ENCODE results near the gene KRTAP16-1. TPM values are rescaled to one million over a fixed set of nuclear protein-coding genes. Genes with fewer than 3 reads are reported as not detected.

KRTAP16-1 gene
- total RNA-seq, 1 donor = 0.21 TPM

DNA sequence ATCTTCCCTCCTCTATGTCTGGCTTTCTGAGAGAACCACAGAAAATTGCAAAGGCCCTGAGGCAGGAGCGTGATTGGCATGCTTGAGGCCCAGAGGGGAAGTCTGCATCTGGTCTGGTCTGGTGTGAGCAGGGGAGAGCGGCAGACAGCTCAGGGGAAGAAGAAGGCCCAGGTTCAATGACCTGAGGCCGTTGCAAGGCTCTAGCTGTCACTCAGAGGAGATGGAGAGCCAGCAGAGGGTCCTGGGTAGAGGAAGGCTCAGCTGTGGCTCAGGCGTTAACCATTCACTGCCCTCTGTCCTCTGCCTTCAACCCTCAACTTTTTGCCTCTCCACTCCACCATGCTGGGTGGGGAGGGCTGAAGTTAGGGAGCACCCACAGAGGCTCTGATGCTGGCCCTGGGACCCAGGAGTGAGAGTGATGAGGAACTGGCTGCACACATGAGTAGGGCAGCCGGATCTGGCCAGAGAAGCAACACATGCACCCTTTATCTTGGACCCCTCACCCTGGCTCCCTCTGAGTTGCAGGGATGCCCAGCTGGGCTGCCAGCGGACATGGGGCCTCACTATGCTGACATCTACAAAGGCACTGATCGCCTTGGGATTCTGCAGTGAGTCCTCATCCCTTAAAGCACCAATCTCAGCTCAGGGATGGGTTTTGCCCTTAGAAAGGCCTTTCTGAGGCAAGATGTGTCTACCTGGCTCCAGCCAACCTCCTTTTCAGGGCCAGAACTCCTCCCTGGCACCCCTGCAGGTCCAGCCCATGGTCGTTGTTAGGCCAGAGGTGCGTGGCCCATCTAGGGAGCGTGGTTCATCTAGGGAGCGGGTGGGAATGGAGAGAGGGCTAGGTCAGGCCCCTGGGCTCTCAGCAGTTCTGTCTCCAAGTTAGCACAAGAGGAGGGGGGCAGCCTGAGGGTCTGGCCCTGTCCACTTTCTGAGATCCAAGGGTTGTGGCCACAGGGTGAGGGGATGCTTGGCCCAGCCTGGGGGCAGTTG, 14.1 kb upstream of the KRTAP16-1 start:
- peaks cover 14% of the 10 kb centered on the region for H3K4me1 ChIP-seq (ENCODE audit: insufficient read depth, low read length)
- H3K9me3 ChIP-seq (ENCODE audit: low read depth, low read length) = no peaks in the 10 kb centered on the region
- H3K27me3 ChIP-seq (ENCODE audit: insufficient read depth, low read length) = no peaks in the 10 kb centered on the region
- no peak overlapping the region for H3K4me3 ChIP-seq (ENCODE audit: low read length)

DNA sequence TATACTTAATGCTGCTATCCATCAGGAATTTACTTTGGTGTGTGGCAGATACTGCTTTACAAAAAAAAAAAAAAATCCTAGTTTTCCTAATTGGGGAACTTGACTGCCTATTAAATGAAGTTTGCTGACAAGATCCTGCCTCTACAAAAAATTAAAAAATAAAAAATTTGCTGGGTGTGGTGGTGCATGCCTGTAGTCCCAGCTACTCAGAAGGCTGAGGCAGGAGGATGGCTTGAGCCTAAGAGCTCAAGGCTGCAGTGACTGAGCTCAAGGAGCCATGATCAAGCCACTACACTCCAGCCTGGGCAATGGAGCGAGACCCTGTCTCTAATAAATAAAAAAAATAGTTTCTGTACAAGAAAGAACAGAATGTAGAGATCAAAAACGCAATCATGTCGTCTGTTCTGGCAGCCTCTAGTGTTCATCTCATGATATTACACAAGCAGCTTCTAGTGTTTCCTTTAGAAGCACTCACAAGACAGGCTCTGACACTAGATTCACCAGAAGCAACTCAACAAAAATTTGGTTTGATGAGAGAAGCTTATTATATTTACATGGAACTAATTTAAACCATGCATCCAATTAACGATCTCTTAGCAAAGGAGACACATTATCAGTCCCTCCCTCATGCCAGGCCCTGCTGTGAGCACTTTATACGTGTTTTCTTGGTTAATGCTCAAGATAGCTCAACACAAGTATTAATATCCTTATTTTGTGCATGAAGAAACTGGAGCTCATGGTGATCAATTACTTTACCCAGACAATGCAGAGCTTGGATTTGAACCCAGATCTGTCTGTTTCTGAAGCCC, 13.2 kb upstream of the KRTAP16-1 start:
- no peak overlapping the region for H3K4me3 ChIP-seq (ENCODE audit: low read length)
- no peaks in the 10 kb centered on the region for H3K27me3 ChIP-seq (ENCODE audit: insufficient read depth, low read length)
- H3K9me3 ChIP-seq (ENCODE audit: low read depth, low read length) = no peaks in the 10 kb centered on the region
- peaks cover 14% of the 10 kb centered on the region for H3K4me1 ChIP-seq (ENCODE audit: insufficient read depth, low read length)

DNA sequence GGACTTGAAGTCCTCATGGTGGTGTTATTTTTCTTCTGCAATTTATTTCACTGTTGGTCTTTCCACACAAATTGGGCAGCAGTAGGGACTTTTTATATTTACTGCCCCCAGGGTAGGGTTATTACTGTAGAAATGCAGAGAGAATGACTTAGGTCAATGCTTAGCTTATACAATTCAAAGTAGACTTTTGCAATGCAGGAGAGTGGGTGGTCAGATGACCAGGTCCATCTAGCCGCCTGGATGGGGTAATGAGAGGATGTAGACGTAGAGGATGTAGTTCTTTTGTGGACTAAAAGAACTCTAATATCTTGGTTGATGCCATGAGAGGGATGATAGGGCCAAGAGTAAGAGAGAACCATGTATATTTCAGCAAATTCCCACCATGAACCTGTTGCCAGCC, 9.1 kb upstream of the KRTAP16-1 start:
- Histone ChIP-seq H3K4me1 (ENCODE audit: insufficient read depth, low read length) (peaks cover 9% of the 10 kb centered on the region), H3K27me3 (ENCODE audit: insufficient read depth, low read length) (no peaks in the 10 kb centered on the region), H3K9me3 (ENCODE audit: low read depth, low read length) (no peaks in the 10 kb centered on the region), H3K4me3 (ENCODE audit: low read length) (no peak overlapping the region)

DNA sequence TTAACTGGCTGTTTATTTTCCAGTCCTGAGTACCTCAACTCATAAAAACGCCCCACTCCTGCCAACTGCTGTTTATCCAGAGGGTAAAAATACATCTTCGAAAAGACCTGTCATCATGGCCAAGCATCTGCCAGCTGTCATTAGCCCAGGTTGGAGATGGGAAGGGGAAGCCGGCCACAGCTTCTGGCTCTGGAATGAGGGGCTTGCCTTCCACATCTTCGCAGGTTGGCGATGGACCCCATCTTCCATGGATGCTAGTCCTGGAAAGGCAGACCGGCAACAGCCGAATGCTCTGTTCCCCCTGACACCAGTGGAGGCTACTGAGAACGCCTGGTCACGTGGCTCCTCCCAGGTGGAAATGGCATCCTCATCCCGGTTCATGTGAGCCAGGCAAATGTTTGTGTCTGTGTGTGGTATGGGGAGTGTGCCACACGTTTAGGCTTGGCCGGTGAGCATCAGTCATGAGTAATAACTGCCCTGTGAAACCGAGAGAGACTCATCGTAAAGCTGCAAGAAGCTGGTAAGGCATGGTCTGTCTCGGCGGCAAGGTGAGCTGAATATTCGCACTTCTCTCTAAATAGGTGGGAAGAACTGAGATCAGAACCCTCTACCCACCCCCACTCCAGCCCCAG, 6.8 kb upstream of the KRTAP16-1 start:
- Histone ChIP-seq H3K4me1 (ENCODE audit: insufficient read depth, low read length) (no peaks in the 10 kb centered on the region), H3K9me3 (ENCODE audit: low read depth, low read length) (no peaks in the 10 kb centered on the region), H3K27me3 (ENCODE audit: insufficient read depth, low read length) (no peaks in the 10 kb centered on the region), H3K4me3 (ENCODE audit: low read length) (no peak overlapping the region)

DNA sequence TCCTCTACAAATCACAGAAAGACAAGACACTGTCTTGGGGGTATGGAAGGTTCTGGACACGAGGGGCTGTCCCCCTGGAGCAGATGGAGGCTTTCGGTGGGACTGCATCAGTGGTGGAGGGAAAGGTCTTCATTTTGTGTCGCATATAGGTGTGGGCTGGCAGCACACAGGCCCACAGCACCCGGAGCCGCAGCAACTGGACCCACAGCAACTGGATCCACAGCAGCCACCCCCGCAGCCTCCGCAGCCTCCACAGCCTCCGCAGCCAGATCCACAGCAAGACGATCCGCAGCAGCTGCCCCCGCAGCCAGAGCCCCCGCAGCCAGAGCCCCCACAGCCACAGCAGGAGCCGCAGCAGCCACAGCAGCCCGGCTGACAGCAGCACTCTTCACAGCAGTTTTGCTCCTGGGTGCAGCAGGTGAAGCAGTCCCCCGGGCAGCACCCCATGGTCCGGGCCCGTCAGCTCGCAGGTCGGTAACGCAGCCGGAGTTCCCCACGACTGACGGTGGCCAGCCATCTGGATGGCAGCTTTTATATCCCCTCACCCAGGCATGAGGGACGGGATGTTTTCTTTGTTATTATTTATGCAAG, 6.2 kb upstream of the KRTAP16-1 start, which contains the start of gene KRTAP17-1:
Gene KRTAP17-1, minus strand, starts transcription at position 507 of the 591 bp plus-strand sequence. Its CDS starts 60 bp downstream, at position 447.
- no peak within 1 kb of the TSS for H3K4me3 ChIP-seq (ENCODE audit: low read length)
- no peaks in the 10 kb centered on the region for H3K9me3 ChIP-seq (ENCODE audit: low read depth, low read length)
- H3K4me1 ChIP-seq (ENCODE audit: insufficient read depth, low read length) = no peaks in the 10 kb centered on the region
- H3K27me3 ChIP-seq (ENCODE audit: insufficient read depth, low read length) = no peaks in the 10 kb centered on the region

DNA sequence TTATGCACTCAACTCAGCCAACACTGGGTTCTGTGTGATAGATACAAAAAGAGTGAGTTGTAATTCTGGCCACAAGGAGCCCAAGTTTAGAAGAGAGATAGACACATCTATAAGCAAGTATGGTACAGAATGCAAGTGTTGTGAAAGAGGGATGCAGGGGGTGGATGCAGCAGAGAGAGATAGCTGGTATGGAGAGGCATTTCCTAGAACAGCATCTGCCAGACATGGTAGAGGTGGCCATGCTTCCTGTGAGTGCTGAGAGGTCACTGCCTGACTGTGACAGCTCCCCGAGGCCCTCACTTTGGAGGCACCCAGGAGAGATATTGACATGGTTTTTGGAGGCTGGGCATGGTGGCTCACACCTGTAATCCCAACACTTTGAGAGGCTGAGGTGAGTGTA, 2.0 kb upstream of the KRTAP16-1 start:
- Histone ChIP-seq H3K27me3 (ENCODE audit: insufficient read depth, low read length) (no peaks in the 10 kb centered on the region), H3K4me3 (ENCODE audit: low read length) (no peak overlapping the region), H3K9me3 (ENCODE audit: low read depth, low read length) (no peaks in the 10 kb centered on the region), H3K4me1 (ENCODE audit: insufficient read depth, low read length) (peaks cover 28% of the 10 kb centered on the region)

DNA sequence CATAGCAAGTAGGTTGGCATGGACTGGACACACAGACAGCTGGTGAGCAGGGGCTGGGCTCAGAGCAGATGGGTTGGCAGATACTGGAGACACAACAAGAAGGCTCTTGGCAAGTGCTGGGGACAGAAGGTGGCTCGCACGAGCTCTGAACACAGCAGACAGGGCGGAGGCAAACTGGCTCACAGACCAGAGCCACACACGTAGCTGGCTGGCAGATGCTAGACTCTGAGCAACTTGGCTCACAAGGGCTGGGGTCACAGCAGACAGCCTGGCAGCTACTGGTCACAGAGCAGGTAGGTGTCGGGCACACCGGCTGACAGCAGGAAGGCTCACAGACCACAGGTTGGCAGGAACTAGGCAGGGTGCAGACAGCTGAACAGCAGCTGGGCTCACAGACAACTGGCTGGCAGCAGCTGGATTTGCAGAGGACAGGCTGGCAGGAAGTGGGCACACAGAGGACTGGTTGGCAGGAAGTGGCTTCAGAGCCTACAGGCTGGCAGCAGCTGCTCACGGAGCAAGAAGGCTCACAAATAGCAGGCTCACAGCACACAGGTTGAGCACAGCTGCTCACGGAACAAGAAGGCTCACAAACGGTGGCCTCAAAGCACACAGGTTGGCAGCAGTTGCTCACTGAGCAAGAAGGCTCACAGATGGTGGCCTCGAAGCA, 725 bp downstream of the KRTAP16-1 start:
- Histone ChIP-seq H3K4me3 (ENCODE audit: low read length) (peak overlapping the region; percentile 6), H3K9me3 (ENCODE audit: low read depth, low read length) (no peaks in the 10 kb centered on the region), H3K27me3 (ENCODE audit: insufficient read depth, low read length) (no peaks in the 10 kb centered on the region), H3K4me1 (ENCODE audit: insufficient read depth, low read length) (peaks cover 32% of the 10 kb centered on the region)

DNA sequence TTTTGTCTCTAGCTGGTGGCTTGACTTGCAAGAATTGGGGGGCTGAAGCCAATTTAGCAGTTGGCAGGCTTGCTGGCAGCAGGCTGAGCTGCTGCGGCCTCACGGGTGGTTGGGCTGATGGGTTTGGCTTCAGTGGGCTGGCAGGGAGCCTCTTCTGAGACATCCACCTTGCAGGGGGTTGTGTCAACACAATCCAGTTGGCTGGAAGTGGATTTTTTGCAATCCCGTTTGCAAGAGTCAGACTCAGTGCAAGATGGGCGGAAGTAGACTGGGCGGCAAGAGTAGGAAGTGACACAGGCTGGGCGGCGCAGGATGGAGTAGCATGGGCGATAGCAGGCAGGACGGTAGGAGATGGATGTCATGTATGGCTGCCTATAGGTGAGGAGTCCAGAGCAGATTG, 1.5 kb downstream of the KRTAP16-1 start:
- Histone ChIP-seq H3K9me3 (ENCODE audit: low read depth, low read length) (no peaks in the 10 kb centered on the region), H3K4me3 (ENCODE audit: low read length) (peak overlapping the region; percentile 6), H3K4me1 (ENCODE audit: insufficient read depth, low read length) (peaks cover 37% of the 10 kb centered on the region), H3K27me3 (ENCODE audit: insufficient read depth, low read length) (no peaks in the 10 kb centered on the region)

DNA sequence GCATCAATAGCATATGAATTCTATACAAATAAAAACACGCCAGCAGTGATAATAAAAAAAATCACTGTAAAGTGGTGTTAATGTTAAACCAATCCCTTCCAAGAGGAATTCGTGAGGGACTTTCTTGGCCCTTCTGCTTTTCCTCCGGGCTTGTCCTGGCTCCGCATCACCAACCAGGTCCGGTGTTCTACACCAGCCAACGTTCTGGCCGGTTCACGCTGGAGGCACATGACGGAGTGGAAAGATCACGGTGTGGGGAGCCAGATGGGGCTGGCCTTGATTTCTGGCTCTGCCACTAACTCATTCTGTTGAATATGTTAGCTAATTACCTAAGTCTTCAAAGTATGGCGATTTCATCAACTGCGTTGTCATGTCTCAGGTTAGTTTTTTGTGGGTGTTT, 5.0 kb downstream of the KRTAP16-1 start:
- Histone ChIP-seq H3K4me3 (ENCODE audit: low read length) (no peak overlapping the region), H3K4me1 (ENCODE audit: insufficient read depth, low read length) (peaks cover 32% of the 10 kb centered on the region), H3K27me3 (ENCODE audit: insufficient read depth, low read length) (no peaks in the 10 kb centered on the region), H3K9me3 (ENCODE audit: low read depth, low read length) (no peaks in the 10 kb centered on the region)

DNA sequence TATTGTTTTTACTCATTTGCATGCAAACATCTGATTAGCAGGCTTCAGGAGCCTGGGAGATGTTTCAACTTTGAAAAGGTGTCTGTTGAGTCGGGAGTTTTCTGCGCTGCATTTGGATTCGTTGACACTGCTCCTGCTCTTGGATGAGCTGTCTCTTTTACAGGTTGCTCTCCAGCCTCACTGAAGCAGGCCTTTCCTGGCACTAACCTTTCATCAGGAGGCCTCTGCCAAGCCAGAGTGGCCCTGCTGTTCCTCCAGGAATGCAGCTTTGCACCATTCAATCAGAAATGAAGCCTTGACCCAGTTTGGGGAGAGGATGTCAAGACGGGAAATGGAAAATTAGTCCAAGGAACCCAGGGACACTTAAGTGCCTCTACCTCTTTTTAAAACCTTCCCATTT, 6.1 kb downstream of the KRTAP16-1 start:
- Histone ChIP-seq H3K27me3 (ENCODE audit: insufficient read depth, low read length) (no peaks in the 10 kb centered on the region), H3K9me3 (ENCODE audit: low read depth, low read length) (no peaks in the 10 kb centered on the region), H3K4me1 (ENCODE audit: insufficient read depth, low read length) (peaks cover 21% of the 10 kb centered on the region), H3K4me3 (ENCODE audit: low read length) (no peak overlapping the region)

DNA sequence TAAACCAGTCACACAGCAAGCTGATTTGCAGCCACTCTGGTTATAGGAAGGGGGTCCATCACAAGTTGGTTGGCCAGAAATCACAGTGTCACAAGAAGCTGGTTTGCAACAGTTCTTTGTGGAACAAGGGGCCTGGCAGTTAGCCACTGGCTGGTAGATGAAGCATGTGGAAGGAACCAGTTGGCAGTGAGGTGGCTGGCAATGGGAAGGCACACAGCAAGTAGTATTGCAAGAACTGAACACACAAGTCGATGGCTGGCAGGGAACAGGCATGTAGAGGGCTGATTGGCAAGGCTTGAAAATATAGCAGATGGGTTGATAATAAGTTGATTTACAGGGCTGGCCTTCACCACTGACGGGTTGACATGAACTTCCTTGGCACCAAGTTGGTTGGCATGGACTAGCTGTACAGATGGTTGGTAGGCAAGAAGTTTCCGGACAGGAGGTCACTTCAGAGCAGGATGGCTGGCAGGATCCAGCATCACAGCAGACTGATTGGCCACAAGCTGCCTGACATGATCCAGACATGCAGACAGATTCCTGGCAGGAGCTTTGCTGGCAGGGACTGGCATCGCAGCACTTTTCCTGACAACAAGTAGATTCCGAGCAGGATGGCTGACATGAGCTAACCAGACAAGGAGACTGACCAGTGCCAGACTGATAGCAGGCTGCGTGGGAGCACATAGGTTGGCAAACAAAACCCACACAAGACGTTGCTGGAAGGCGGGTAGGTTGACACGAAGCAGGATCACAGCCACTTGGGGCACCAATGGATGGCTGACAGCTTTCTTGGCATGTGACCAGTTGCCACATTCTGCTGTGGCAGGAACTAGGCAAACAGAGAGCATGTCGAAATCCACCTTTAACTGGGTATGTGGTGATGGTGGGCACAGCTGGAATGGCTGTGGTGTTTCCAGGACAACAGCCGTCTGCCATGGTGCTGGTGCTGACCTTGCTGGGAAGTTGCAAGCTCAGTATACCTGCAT, 6.9 kb downstream of the KRTAP16-1 start, which contains the start of gene KRTAP29-1:
Gene KRTAP29-1, minus strand, starts transcription at position 936 of the 986 bp plus-strand sequence. Its CDS starts 0 bp downstream, at position 936.
- H3K4me3 ChIP-seq (ENCODE audit: low read length) = no peak within 1 kb of the TSS
- peaks cover 14% of the 10 kb centered on the region for H3K4me1 ChIP-seq (ENCODE audit: insufficient read depth, low read length)
- H3K27me3 ChIP-seq (ENCODE audit: insufficient read depth, low read length) = no peaks in the 10 kb centered on the region
- no peaks in the 10 kb centered on the region for H3K9me3 ChIP-seq (ENCODE audit: low read depth, low read length)

DNA sequence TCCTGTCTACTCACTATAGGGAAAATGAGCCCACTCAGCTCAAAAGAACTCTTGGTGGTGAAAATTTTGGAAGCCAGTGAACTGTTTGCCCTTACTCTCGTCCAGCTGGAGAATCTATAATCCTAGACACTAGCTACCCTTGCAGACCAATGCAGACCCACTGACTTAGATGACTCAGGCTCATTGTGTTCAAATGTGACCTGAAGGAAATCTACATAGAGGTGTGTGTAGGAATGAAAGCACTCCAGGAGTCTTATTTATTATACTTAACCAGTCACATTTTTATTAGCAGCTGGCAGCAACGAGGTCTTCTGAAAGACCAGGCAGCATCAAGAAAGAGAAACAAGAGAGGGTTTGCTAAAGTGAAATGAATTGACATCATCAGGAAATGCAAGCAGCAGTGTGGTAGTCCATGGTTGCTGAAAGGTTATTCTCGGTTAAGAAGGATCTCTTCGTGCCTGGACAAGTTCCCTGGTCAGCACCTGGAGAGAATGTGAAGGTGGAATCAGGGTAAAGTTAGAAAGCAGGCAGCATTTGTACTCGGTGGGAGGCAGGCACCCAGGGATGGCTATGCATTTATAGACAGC, 7.8 kb downstream of the KRTAP16-1 start:
- H3K27me3 ChIP-seq (ENCODE audit: insufficient read depth, low read length) = no peaks in the 10 kb centered on the region
- H3K9me3 ChIP-seq (ENCODE audit: low read depth, low read length) = no peaks in the 10 kb centered on the region
- H3K4me3 ChIP-seq (ENCODE audit: low read length) = no peak overlapping the region
- H3K4me1 ChIP-seq (ENCODE audit: insufficient read depth, low read length) = peaks cover 14% of the 10 kb centered on the region
